Measurements from ENCODE around the gene UBE3D.

Gene UBE3D

DNA sequence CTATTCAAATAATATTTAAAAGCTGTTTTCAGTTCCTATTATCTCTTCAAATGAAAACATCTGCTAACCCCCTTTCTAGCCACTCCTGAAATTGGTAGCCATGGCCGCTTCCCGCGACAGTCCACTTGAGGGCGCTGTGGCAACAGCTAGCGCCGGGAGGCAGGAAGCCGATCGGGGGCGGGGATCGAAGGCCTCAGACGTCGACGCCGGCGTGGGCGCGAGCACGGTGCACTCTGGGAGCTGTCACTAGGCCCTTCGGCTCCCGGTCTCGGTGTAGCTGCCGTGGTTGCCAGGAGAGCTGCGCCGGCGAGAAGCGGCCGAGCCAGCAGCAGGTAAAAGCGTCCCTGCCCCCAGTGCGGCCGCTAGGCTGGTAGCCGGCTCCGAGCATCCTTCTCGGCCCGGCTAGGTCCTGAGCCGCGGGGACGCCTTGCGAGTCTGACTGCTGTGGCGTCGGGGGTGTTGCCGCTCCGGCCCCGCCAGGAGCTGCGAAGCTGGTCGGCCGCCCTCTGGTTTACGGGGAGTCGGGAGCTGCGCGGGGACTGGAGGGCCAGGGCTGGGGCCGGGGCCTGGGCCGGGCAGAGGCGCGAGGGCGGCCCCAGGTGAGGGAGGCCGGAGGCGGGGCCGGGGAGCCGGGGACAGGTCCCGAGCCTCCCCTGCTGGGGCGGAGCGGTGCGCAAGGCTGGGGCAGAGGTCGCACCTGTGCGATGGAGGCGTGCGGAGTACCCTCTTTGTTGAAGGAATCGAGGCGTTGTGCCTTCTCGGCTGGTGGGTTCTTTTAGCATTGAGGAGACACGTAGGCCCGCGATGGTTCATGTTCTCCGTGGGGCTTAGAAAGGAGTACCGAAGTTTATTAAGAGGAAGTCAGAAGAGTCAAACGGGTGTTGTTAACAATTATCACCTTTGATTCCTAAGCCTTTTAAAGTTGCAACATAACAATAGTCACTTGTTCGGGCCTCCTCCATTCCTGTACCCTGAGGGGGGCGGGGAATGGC lies 2.1 kb upstream of the UBE3D start, which contains the start of gene DOP1A (continued):
- TF ChIP-seq ZNF248 (tag by site-specific recombination; IDR thresholded peaks at IDR 0.05) (no peak), SP7 (tag by site-specific recombination; IDR thresholded peaks at IDR 0.05) (peak; percentile 78; the same call in 1 of the 2 replicates), ZNF280C (tag by site-specific recombination; IDR thresholded peaks at IDR 0.05) (no peak), ZNF174 (tag by site-specific recombination; IDR thresholded peaks at IDR 0.05) (no peak), ZFP41 (tag by site-specific recombination; IDR thresholded peaks at IDR 0.05; ENCODE audit: borderline replicate concordance) (no peak), MYNN (tag by site-specific recombination; IDR thresholded peaks at IDR 0.05; ENCODE audit: borderline replicate concordance) (no peak), GLI2 (tag by site-specific recombination; IDR thresholded peaks at IDR 0.05; ENCODE audit: borderline replicate concordance, low read depth) (no peak), ZNF626 (tag by site-specific recombination; IDR thresholded peaks at IDR 0.05) (no peak), ZNF548 (tag by site-specific recombination; IDR thresholded peaks at IDR 0.05) (no peak), ZNF837 (tag by site-specific recombination; IDR thresholded peaks at IDR 0.05) (no peak), ZNF521 (tag by site-specific recombination; IDR thresholded peaks at IDR 0.05) (no peak), ZNF670 (tag by site-specific recombination; IDR thresholded peaks at IDR 0.05; ENCODE audit: low read depth) (no peak), ZNF585B (tag by site-specific recombination; IDR thresholded peaks at IDR 0.05) (no peak), OVOL3 (tag by site-specific recombination; IDR thresholded peaks at IDR 0.05) (no peak), ZNF354C (tag by site-specific recombination; IDR thresholded peaks at IDR 0.05; ENCODE audit: borderline replicate concordance, low read depth) (no peak), ZNF416 (tag by site-specific recombination; IDR thresholded peaks at IDR 0.05) (no peak)
- TF ChIP-seq, protein P1, sequence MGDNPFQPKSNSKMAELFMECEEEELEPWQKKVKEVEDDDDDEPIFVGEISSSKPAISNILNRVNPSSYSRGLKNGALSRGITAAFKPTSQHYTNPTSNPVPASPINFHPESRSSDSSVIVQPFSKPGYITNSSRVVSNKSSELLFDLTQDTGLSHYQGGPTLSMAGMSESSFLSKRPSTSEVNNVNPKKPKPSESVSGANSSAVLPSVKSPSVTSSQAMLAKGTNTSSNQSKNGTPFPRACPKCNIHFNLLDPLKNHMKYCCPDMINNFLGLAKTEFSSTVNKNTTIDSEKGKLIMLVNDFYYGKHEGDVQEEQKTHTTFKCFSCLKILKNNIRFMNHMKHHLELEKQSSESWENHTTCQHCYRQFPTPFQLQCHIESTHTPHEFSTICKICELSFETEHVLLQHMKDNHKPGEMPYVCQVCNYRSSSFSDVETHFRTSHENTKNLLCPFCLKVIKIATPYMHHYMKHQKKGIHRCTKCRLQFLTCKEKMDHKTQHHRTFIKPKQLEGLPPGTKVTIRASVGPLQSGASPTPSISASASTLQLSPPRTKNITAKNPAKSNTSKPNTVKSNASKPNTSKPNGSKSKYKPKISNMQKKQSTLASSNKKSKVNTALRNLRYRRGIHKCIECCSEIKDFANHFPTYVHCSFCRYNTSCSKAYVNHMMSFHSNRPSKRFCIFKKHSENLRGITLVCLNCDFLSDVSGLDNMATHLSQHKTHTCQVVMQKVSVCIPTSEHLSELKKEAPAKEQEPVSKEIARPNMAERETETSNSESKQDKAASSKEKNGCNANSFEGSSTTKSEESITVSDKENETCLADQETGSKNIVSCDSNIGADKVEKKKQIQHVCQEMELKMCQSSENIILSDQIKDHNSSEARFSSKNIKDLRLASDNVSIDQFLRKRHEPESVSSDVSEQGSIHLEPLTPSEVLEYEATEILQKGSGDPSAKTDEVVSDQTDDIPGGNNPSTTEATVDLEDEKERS (tag by site-specific recombination; IDR thresholded peaks at IDR 0.05) = no peak
- TF ChIP-seq, protein P2, sequence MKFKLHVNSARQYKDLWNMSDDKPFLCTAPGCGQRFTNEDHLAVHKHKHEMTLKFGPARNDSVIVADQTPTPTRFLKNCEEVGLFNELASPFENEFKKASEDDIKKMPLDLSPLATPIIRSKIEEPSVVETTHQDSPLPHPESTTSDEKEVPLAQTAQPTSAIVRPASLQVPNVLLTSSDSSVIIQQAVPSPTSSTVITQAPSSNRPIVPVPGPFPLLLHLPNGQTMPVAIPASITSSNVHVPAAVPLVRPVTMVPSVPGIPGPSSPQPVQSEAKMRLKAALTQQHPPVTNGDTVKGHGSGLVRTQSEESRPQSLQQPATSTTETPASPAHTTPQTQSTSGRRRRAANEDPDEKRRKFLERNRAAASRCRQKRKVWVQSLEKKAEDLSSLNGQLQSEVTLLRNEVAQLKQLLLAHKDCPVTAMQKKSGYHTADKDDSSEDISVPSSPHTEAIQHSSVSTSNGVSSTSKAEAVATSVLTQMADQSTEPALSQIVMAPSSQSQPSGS (tag by site-specific recombination; IDR thresholded peaks at IDR 0.05; ENCODE audit: low read depth) = no peak
- TF ChIP-seq, protein P3, sequence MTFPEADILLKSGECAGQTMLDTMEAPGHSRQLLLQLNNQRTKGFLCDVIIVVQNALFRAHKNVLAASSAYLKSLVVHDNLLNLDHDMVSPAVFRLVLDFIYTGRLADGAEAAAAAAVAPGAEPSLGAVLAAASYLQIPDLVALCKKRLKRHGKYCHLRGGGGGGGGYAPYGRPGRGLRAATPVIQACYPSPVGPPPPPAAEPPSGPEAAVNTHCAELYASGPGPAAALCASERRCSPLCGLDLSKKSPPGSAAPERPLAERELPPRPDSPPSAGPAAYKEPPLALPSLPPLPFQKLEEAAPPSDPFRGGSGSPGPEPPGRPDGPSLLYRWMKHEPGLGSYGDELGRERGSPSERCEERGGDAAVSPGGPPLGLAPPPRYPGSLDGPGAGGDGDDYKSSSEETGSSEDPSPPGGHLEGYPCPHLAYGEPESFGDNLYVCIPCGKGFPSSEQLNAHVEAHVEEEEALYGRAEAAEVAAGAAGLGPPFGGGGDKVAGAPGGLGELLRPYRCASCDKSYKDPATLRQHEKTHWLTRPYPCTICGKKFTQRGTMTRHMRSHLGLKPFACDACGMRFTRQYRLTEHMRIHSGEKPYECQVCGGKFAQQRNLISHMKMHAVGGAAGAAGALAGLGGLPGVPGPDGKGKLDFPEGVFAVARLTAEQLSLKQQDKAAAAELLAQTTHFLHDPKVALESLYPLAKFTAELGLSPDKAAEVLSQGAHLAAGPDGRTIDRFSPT (tag by site-specific recombination; IDR thresholded peaks at IDR 0.05) = no peak
- TF ChIP-seq, protein P4, sequence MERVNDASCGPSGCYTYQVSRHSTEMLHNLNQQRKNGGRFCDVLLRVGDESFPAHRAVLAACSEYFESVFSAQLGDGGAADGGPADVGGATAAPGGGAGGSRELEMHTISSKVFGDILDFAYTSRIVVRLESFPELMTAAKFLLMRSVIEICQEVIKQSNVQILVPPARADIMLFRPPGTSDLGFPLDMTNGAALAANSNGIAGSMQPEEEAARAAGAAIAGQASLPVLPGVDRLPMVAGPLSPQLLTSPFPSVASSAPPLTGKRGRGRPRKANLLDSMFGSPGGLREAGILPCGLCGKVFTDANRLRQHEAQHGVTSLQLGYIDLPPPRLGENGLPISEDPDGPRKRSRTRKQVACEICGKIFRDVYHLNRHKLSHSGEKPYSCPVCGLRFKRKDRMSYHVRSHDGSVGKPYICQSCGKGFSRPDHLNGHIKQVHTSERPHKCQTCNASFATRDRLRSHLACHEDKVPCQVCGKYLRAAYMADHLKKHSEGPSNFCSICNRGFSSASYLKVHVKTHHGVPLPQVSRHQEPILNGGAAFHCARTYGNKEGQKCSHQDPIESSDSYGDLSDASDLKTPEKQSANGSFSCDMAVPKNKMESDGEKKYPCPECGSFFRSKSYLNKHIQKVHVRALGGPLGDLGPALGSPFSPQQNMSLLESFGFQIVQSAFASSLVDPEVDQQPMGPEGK (tag by site-specific recombination; IDR thresholded peaks at IDR 0.05) = peak; percentile 78
- TF ChIP-seq, protein P5, sequence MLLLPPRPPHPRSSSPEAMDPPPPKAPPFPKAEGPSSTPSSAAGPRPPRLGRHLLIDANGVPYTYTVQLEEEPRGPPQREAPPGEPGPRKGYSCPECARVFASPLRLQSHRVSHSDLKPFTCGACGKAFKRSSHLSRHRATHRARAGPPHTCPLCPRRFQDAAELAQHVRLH (tag by site-specific recombination; IDR thresholded peaks at IDR 0.05) = no peak; the same call in 1 of the 2 replicates
- TF ChIP-seq, protein P6, sequence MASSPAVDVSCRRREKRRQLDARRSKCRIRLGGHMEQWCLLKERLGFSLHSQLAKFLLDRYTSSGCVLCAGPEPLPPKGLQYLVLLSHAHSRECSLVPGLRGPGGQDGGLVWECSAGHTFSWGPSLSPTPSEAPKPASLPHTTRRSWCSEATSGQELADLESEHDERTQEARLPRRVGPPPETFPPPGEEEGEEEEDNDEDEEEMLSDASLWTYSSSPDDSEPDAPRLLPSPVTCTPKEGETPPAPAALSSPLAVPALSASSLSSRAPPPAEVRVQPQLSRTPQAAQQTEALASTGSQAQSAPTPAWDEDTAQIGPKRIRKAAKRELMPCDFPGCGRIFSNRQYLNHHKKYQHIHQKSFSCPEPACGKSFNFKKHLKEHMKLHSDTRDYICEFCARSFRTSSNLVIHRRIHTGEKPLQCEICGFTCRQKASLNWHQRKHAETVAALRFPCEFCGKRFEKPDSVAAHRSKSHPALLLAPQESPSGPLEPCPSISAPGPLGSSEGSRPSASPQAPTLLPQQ (tag by site-specific recombination; IDR thresholded peaks at IDR 0.05) = peak; percentile 70; the same call in 1 of the 2 replicates
- TF ChIP-seq, protein P7, sequence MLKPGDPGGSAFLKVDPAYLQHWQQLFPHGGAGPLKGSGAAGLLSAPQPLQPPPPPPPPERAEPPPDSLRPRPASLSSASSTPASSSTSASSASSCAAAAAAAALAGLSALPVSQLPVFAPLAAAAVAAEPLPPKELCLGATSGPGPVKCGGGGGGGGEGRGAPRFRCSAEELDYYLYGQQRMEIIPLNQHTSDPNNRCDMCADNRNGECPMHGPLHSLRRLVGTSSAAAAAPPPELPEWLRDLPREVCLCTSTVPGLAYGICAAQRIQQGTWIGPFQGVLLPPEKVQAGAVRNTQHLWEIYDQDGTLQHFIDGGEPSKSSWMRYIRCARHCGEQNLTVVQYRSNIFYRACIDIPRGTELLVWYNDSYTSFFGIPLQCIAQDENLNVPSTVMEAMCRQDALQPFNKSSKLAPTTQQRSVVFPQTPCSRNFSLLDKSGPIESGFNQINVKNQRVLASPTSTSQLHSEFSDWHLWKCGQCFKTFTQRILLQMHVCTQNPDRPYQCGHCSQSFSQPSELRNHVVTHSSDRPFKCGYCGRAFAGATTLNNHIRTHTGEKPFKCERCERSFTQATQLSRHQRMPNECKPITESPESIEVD (tag by site-specific recombination; IDR thresholded peaks at IDR 0.05) = no peak

Measured in HEK293 (cell line).